Mammary epithelial cell (primary cell): Measurements from ENCODE around the gene GABPB2.

Source experiments
- CTCF ChIP-seq, 2 donors: IDR thresholded peaks in 1 of 2; conservative IDR thresholded peaks in 1 of 2; 2 replicates each; pipeline ENCODE4 v1.5.1; 2011 to 2012; ENCODE audit warnings: inconsistent platforms in 2 of 2, low read length in 2 of 2, mild to moderate bottlenecking in 2 of 2, control low read depth in 1 of 2, low read depth in 1 of 2; ENCODE audit not compliant: insufficient read depth in 1 of 2; ENCODE audit errors: extremely low read depth in 1 of 2
- EZH2 ChIP-seq: IDR thresholded peaks from 2 replicates; pipeline ENCODE4 v1.6.1; 2012; ENCODE audit warnings: low read length, inconsistent platforms, borderline replicate concordance

- TF ChIP-seq CTCF (conservative IDR thresholded peaks at IDR 0.05 in 1 of 2, IDR thresholded peaks at IDR 0.05 in 1 of 2; ENCODE audit: extremely low read depth in 1 of 2, insufficient read depth in 1 of 2, low read depth in 1 of 2, low read length in 2 of 2) = no peak
- TF ChIP-seq EZH2 = no peak
These were observed 86.5 kb downstream of the GABPB2 start for GRCh38 chr1:151157067-151157531.
